Keratinocyte (primary cell): ENCODE results near the gene PRRX1. TPM values are rescaled to one million over a fixed set of nuclear protein-coding genes. Genes with fewer than 3 reads are reported as not detected.

Experiments used
- DNase-seq: peaks from one replicate; pipeline ENCODE4 v3.0.0-alpha.2; 2011; ENCODE audit warnings: low read depth, missing footprints, low spot score
- FAIRE-seq: peaks from 2 replicates; lab custom pipeline; 2011; peaks lifted over from hg19 to GRCh38; lab: Jason Lieb, UNC
- H2AFZ ChIP-seq: 2 replicates; pipeline ENCODE4 v1.6.0; 2012; ENCODE audit warnings: low read length, control low read depth, inconsistent platforms; ENCODE audit not compliant: control insufficient read depth
- H3K27ac ChIP-seq: 2 replicates; pipeline ENCODE4 v1.5.1; 2011; ENCODE audit warnings: low read length; ENCODE audit not compliant: control insufficient read depth, insufficient read depth
- H3K27me3 ChIP-seq: 3 replicates; pipeline ENCODE4 v1.6.0; 2011; ENCODE audit warnings: low read length; ENCODE audit not compliant: control insufficient read depth, insufficient read depth; ENCODE audit errors: extremely low read depth
- H3K36me3 ChIP-seq, 2 experiments: 2 replicates in 1 of 2; 3 replicates in 1 of 2; pipeline ENCODE4 v1.5.1; 2011; ENCODE audit warnings: low read length in 2 of 2, mild to moderate bottlenecking in 1 of 2; ENCODE audit not compliant: control insufficient read depth in 2 of 2, insufficient read depth in 2 of 2; ENCODE audit errors: extremely low read depth in 1 of 2
- H3K4me1 ChIP-seq: 3 replicates; pipeline ENCODE4 v1.5.1; 2011; ENCODE audit warnings: low read length; ENCODE audit not compliant: control insufficient read depth, insufficient read depth; ENCODE audit errors: extremely low read depth
- H3K4me2 ChIP-seq: 3 replicates; pipeline ENCODE4 v1.6.0; 2011; ENCODE audit warnings: low read depth, low read length; ENCODE audit not compliant: control insufficient read depth, insufficient read depth; ENCODE audit errors: extremely low read depth
- H3K4me3 ChIP-seq, 3 experiments: fragments of 200-600 bp in 1 of 3; sonication (generic) in 1 of 3; 2 replicates in 2 of 3; 3 replicates in 1 of 3; pipeline ENCODE4 v1.5.1; 2011 to 2016; ENCODE audit warnings: low read length in 3 of 3, mild to moderate bottlenecking in 3 of 3, control low read depth in 2 of 3, inconsistent platforms in 1 of 3, low read depth in 1 of 3, mixed read lengths in 1 of 3, mixed run types in 1 of 3, moderate library complexity in 1 of 3; ENCODE audit not compliant: control insufficient read depth in 2 of 3, insufficient read depth in 2 of 3; ENCODE audit errors: extremely low read depth in 1 of 3
- H3K79me2 ChIP-seq: 2 replicates; pipeline ENCODE4 v1.6.0; 2012; ENCODE audit warnings: low read length; ENCODE audit not compliant: control insufficient read depth, insufficient read depth
- H3K9ac ChIP-seq: 3 replicates; pipeline ENCODE4 v1.6.0; 2011; ENCODE audit warnings: low read length; ENCODE audit not compliant: control insufficient read depth, insufficient read depth; ENCODE audit errors: extremely low read depth
- H3K9me1 ChIP-seq: 3 replicates; pipeline ENCODE4 v1.6.0; 2011; ENCODE audit warnings: low read length; ENCODE audit not compliant: control insufficient read depth, insufficient read depth; ENCODE audit errors: extremely low read depth
- H3K9me3 ChIP-seq: 2 replicates; pipeline ENCODE4 v1.5.1; 2012; ENCODE audit warnings: low read depth, low read length; ENCODE audit not compliant: control insufficient read depth
- H4K20me1 ChIP-seq: 3 replicates; pipeline ENCODE4 v1.6.0; 2011; ENCODE audit warnings: low read length; ENCODE audit not compliant: control insufficient read depth, insufficient read depth; ENCODE audit errors: extremely low read depth
- EZH2 ChIP-seq: IDR thresholded peaks from one replicate; pipeline ENCODE4 v1.6.1; 2012; ENCODE audit warnings: inconsistent platforms, mild to moderate bottlenecking, low read length, moderate library complexity
- dilution Hi-C: fragments of 300-500 bp; cut with MboI; formaldehyde crosslinking; loops from one replicate; pipeline ENCODE4 v1.7.0; 2020; ENCODE audit warnings: low sequenced_read_pairs; ENCODE audit not compliant: extremely low pct_ligation_motif_present
- polyA plus RNA-seq, 5 experiments: library from polyadenylated mRNA; depleted of rRNA in 3 of 5; stranded (reverse) in 3 of 5; stranded (forward) in 1 of 5; unstranded in 1 of 5; fragments of >200 nt; gene quantifications; 1 replicate in 1 of 5; 2 replicates in 3 of 5; 3 replicates in 1 of 5; pipeline versions ENCODE4 v1.2.1 to v1.2.3, GENCODE V29; 2011 to 2012; ENCODE audit warnings: missing spikeins in 2 of 5, low read depth in 1 of 5, low replicate concordance in 1 of 5
- TF ChIP-seq, protein P1 (sequence below), 3 experiments: IDR thresholded peaks in 1 of 3; conservative IDR thresholded peaks in 1 of 3; optimal IDR thresholded peaks in 1 of 3; 2 replicates in 2 of 3; 3 replicates in 1 of 3; pipeline versions ENCODE3 to v1.5.1; 2011; ENCODE audit warnings: low read length in 3 of 3, mild to moderate bottlenecking in 3 of 3, moderate library complexity in 2 of 3, control low read depth in 1 of 3, inconsistent platforms in 1 of 3; ENCODE audit not compliant: insufficient read depth in 2 of 3; ENCODE audit errors: extremely low read depth in 1 of 3

The PRRX1 gene
- polyA plus RNA-seq, 1 donor (not counting 4 experiments of a cell fraction or from before 2014, with no cell fraction given): not detected

DNA sequence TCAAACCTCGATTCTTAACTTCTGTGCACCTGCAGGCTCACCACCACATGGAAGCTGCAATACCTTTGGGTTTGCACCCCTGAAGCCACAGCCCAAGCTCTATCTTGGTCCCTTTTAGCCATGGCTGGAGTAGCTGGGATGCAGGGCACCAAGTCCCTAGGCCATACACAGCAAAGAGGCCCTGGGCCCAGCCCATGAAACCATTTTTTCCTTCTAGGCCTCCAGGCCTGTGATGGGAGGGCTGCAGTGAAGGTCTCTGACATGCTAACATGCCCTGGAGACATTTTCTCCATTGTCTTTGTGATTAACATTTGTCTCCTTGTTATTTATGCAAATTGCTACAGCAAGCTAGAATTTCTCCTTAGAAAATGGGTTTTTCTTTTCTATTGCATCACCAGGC is 79.2 kb downstream of the PRRX1 start:
- Histone ChIP-seq H4K20me1 (no peaks in the 10 kb centered on the region), H2AFZ (no peak overlapping the region), H3K4me1 (no peaks in the 10 kb centered on the region), H3K9ac (no peak overlapping the region), H3K4me2 (no peak overlapping the region), H3K27me3 (no peaks in the 10 kb centered on the region), H3K9me3 (no peaks in the 10 kb centered on the region), H3K79me2 (no peaks in the 10 kb centered on the region), H3K27ac (no peak overlapping the region), H3K4me3 (no peak overlapping the region), H3K9me1 (no peaks in the 10 kb centered on the region), H3K36me3 (no peaks in the 10 kb centered on the region)
- TF ChIP-seq, protein P1, sequence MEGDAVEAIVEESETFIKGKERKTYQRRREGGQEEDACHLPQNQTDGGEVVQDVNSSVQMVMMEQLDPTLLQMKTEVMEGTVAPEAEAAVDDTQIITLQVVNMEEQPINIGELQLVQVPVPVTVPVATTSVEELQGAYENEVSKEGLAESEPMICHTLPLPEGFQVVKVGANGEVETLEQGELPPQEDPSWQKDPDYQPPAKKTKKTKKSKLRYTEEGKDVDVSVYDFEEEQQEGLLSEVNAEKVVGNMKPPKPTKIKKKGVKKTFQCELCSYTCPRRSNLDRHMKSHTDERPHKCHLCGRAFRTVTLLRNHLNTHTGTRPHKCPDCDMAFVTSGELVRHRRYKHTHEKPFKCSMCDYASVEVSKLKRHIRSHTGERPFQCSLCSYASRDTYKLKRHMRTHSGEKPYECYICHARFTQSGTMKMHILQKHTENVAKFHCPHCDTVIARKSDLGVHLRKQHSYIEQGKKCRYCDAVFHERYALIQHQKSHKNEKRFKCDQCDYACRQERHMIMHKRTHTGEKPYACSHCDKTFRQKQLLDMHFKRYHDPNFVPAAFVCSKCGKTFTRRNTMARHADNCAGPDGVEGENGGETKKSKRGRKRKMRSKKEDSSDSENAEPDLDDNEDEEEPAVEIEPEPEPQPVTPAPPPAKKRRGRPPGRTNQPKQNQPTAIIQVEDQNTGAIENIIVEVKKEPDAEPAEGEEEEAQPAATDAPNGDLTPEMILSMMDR (optimal IDR thresholded peaks at IDR 0.05 in 1 of 3, IDR thresholded peaks at IDR 0.05 in 1 of 3, conservative IDR thresholded peaks at IDR 0.05 in 1 of 3; ENCODE audit: extremely low read depth in 1 of 3, insufficient read depth in 2 of 3, low read length in 3 of 3): no peak
- TF ChIP-seq EZH2: no peak
- no peak for FAIRE-seq
- dilution Hi-C loops: no loop called here
- no peak for DNase-seq

DNA sequence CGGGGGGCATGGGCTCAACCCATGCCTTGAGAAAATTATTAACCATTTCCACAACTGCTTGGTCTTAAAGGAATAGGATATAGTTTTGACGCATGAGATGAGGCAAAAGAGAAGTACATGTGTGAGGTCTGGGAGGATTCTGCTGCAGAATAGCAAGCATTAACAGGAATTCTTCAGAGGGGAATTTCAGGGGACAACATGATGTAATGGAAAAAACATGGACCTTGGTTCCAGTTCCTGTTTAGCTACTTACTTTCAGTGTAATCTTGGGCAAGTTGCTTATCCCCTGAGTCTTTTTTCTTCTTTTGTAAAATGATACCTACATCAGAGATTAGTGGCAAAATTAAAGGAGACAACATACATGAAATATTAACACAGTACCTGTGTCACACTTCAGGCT is 85.6 kb downstream of the PRRX1 start:
- Histone ChIP-seq H3K4me2 (no peak overlapping the region), H3K36me3 (no peaks in the 10 kb centered on the region), H3K27me3 (peaks cover 4% of the 10 kb centered on the region), H2AFZ (no peak overlapping the region), H3K79me2 (no peaks in the 10 kb centered on the region), H3K4me1 (no peaks in the 10 kb centered on the region), H3K9me3 (no peaks in the 10 kb centered on the region), H3K9ac (no peak overlapping the region), H3K4me3 (no peak overlapping the region), H3K27ac (no peak overlapping the region), H3K9me1 (no peaks in the 10 kb centered on the region), H4K20me1 (no peaks in the 10 kb centered on the region)
- dilution Hi-C loops: no loop called here
- no peak for FAIRE-seq
- DNase-seq: no peak
- no peak for TF ChIP-seq EZH2
- TF ChIP-seq, protein P1 (optimal IDR thresholded peaks at IDR 0.05 in 1 of 3, IDR thresholded peaks at IDR 0.05 in 1 of 3, conservative IDR thresholded peaks at IDR 0.05 in 1 of 3; ENCODE audit: extremely low read depth in 1 of 3, insufficient read depth in 2 of 3, low read length in 3 of 3): no peak
